GM12878 (cell line): Measurements from ENCODE around the gene ZNF428.

Source experiments
- EP300 ChIP-seq, 2 experiments: fragments of 150-350 bp in 1 of 2; IDR thresholded peaks; 2 replicates each; pipeline ENCODE4 v1.6.1; 2011 to 2012; ENCODE audit warnings: low read depth in 2 of 2, low read length in 2 of 2, borderline replicate concordance in 1 of 2, improper control_type of control experiment in 1 of 2, inconsistent platforms in 1 of 2; ENCODE audit not compliant: control insufficient read depth in 1 of 2
- NR2C2 ChIP-seq: IDR thresholded peaks from 2 replicates; pipeline ENCODE4 v1.6.1; 2011; ENCODE audit warnings: borderline replicate concordance, low read depth; ENCODE audit not compliant: control insufficient read depth, insufficient read length
- POLR2AphosphoS5 ChIP-seq: IDR thresholded peaks from 2 replicates; pipeline ENCODE4 v1.6.1; 2011; ENCODE audit warnings: mild to moderate bottlenecking, low read length, inconsistent platforms
- SMARCA5 ChIP-seq: fragments of 450-650 bp; IDR thresholded peaks from 2 replicates; pipeline ENCODE4 v1.6.1; 2017; ENCODE audit warnings: mild to moderate bottlenecking
- SPI1 ChIP-seq: IDR thresholded peaks from 2 replicates; pipeline ENCODE4 v1.6.1; 2011; ENCODE audit warnings: low read depth, mild to moderate bottlenecking, low read length, moderate library complexity, borderline replicate concordance; ENCODE audit not compliant: insufficient read depth
- YY1 ChIP-seq: IDR thresholded peaks from 2 replicates; pipeline ENCODE4 v1.6.1; 2011; ENCODE audit warnings: low read depth, mild to moderate bottlenecking, low read length
- TF ChIP-seq, protein P1 (sequence below), 3 experiments: IDR thresholded peaks in 2 of 3; conservative IDR thresholded peaks in 1 of 3; 2 replicates each; pipeline ENCODE4 v1.5.1; 2011; ENCODE audit warnings: low read depth in 3 of 3, low read length in 3 of 3, mild to moderate bottlenecking in 3 of 3, control low read depth in 2 of 3, moderate library complexity in 2 of 3, inconsistent platforms in 1 of 3, mixed read lengths in 1 of 3; ENCODE audit not compliant: control insufficient read depth in 2 of 3, insufficient read depth in 1 of 3; ENCODE audit errors: extremely low read depth in 1 of 3
- TF ChIP-seq, protein P2 (sequence below): IDR thresholded peaks from 2 replicates; pipeline ENCODE4 v1.6.1; 2012; ENCODE audit warnings: mild to moderate bottlenecking, low read depth, low read length

DNA sequence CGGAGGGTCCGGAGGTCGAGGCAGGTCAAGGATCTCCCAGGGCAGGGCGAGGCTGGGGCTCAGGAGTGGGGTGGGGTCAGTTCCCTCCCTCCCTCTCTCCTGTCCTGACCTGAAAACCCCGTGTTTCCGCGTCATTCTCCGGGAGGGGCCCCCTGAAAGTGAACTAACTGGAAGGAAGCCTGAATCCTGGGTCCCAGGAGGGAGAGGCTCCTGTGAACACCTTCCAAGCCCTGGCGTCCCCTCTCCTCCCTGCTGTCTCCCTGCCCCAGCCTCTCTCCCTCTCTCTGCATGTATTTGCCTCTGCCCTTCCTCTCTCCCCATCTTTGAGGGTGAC lies 21.0 kb upstream of the ZNF428 start:
- TF ChIP-seq, protein P1, sequence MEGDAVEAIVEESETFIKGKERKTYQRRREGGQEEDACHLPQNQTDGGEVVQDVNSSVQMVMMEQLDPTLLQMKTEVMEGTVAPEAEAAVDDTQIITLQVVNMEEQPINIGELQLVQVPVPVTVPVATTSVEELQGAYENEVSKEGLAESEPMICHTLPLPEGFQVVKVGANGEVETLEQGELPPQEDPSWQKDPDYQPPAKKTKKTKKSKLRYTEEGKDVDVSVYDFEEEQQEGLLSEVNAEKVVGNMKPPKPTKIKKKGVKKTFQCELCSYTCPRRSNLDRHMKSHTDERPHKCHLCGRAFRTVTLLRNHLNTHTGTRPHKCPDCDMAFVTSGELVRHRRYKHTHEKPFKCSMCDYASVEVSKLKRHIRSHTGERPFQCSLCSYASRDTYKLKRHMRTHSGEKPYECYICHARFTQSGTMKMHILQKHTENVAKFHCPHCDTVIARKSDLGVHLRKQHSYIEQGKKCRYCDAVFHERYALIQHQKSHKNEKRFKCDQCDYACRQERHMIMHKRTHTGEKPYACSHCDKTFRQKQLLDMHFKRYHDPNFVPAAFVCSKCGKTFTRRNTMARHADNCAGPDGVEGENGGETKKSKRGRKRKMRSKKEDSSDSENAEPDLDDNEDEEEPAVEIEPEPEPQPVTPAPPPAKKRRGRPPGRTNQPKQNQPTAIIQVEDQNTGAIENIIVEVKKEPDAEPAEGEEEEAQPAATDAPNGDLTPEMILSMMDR (IDR thresholded peaks at IDR 0.05 in 2 of 3, conservative IDR thresholded peaks at IDR 0.05 in 1 of 3; ENCODE audit: control insufficient read depth in 2 of 3, extremely low read depth in 1 of 3, insufficient read depth in 1 of 3, low read depth in 3 of 3, low read length in 3 of 3), result no peak
- TF ChIP-seq POLR2AphosphoS5 (no peak), SMARCA5 (no peak), NR2C2 (no peak), EP300 (IDR thresholded peaks at IDR 0.05; ENCODE audit: borderline replicate concordance in 1 of 2, control insufficient read depth in 1 of 2, low read depth in 2 of 2, low read length in 2 of 2) (no peak), SPI1 (no peak), YY1 (no peak)
- TF ChIP-seq, protein P2, sequence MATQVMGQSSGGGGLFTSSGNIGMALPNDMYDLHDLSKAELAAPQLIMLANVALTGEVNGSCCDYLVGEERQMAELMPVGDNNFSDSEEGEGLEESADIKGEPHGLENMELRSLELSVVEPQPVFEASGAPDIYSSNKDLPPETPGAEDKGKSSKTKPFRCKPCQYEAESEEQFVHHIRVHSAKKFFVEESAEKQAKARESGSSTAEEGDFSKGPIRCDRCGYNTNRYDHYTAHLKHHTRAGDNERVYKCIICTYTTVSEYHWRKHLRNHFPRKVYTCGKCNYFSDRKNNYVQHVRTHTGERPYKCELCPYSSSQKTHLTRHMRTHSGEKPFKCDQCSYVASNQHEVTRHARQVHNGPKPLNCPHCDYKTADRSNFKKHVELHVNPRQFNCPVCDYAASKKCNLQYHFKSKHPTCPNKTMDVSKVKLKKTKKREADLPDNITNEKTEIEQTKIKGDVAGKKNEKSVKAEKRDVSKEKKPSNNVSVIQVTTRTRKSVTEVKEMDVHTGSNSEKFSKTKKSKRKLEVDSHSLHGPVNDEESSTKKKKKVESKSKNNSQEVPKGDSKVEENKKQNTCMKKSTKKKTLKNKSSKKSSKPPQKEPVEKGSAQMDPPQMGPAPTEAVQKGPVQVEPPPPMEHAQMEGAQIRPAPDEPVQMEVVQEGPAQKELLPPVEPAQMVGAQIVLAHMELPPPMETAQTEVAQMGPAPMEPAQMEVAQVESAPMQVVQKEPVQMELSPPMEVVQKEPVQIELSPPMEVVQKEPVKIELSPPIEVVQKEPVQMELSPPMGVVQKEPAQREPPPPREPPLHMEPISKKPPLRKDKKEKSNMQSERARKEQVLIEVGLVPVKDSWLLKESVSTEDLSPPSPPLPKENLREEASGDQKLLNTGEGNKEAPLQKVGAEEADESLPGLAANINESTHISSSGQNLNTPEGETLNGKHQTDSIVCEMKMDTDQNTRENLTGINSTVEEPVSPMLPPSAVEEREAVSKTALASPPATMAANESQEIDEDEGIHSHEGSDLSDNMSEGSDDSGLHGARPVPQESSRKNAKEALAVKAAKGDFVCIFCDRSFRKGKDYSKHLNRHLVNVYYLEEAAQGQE, result no peak
